Activated T-cell treated with anti-CD3 and anti-CD28 coated beads, Interleukin-2, amount 50 U/mL, for 4 hours (primary cell): ENCODE measurements around the gene KRTAP6-1. TPM values are rescaled to one million over a fixed set of nuclear protein-coding genes. Genes with fewer than 3 reads are reported as not detected.

Experiments
- ATAC-seq, 2 donors: fragments of 200-7000 bp; cut with Tn5 transposase; one replicate each; pipeline ENCODE4 v1.10.0; 2021
- DNase-seq: peaks from one replicate; pipeline ENCODE4 v3.0.0-alpha.2; 2020
- H3K27me3 Mint-ChIP-seq: one replicate; pipeline ENCODE4 v1.8.0; 2021; ENCODE audit warnings: low read depth, mixed read lengths
- H3K36me3 Mint-ChIP-seq: one replicate; pipeline ENCODE4 v1.8.0; 2022; ENCODE audit warnings: mixed read lengths; ENCODE audit not compliant: insufficient read depth
- H3K4me1 Mint-ChIP-seq: one replicate; pipeline ENCODE4 v1.8.0; 2021; ENCODE audit warnings: low read depth, mixed read lengths
- H3K4me3 Mint-ChIP-seq: one replicate; pipeline ENCODE4 v1.8.0; 2021; ENCODE audit warnings: mild to moderate bottlenecking, moderate library complexity, mixed read lengths
- H3K9me3 Mint-ChIP-seq: one replicate; pipeline ENCODE4 v1.8.0; 2021; ENCODE audit warnings: mixed read lengths
- total RNA-seq, 3 donors: library from RNA; stranded (reverse); gene quantifications; one replicate each; pipeline ENCODE4 v1.2.1, GENCODE V29; 2021

The KRTAP6-1 gene
- total RNA-seq, 3 donors from 2014 or later, result not detected

DNA sequence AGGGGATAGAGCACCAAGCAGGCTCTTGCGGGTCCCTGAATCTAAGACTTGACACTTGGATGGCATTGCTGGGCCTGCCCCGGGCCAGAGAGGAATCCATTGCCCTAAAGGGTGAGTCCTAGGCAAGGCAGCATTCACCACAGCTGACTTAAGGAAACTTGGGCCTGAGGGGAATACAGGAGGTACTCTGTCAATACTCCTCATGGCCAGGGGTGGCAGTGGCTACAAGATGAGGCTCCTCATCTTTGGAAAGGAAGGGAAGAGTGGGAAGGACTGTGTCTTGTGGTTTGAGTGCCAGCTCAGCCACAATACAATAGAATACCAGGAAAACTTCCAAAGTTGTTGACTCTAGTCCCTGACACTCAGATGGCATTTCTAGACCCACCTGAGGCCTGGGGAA is 7.8 kb downstream of the KRTAP6-1 start:
- no peak for DNase-seq
- H3K27me3 Mint-ChIP-seq, result no peaks in the 10 kb centered on the region
- no peak overlapping the region for H3K4me3 Mint-ChIP-seq
- H3K9me3 Mint-ChIP-seq, result peaks cover 11% of the 10 kb centered on the region
- H3K4me1 Mint-ChIP-seq, result no peaks in the 10 kb centered on the region
- ATAC-seq, result no peak
- no peaks in the 10 kb centered on the region for H3K36me3 Mint-ChIP-seq

DNA sequence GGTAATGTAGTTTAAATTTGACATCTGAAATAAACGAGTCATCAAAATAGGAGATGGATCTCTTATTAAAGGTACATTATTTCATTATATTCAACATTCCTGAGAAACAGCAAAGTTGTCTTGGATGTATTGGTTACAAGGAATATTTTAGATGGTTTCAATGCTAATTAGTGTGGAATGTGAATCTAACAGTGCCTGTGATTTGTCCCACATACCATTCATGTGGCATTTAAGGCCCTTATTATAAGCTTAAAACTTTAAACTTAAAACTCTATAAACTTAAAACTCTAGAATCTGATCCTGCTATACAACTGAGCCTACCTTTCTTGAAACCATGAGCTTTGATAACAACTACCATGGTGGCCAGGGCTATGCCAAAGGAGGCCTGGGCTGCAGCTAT is 12.9 kb downstream of the KRTAP6-1 start, which contains the start of gene KRTAP22-1:
KRTAP22-1 (plus strand) TSS at position 301 of the 400 bp plus-strand sequence.
- DNase-seq, result no peak
- no peak for ATAC-seq
- Mint-ChIP-seq H3K27me3 (no peaks in the 10 kb centered on the region), H3K9me3 (peaks cover 11% of the 10 kb centered on the region), H3K4me1 (no peaks in the 10 kb centered on the region), H3K4me3 (no peak within 1 kb of the TSS), H3K36me3 (no peaks in the 10 kb centered on the region)

DNA sequence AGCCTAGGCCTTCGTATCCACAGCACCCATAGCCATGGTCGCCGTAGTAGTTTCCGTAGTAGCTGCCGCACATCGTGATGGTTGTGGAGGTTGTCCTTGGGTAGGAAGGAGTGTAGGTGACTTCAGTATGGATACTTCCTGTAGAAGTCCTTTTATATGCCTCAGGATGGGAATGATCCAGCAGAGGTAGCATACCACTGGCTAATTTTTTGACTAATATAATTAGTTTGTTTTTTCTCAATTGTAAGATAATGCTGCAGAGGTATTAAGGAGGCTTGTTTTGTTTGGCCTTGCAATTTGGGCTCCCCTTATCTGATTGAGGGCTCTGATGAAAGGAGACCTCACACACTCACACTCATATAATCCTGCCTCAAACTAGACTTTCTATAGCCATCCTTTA is 14.9 kb downstream of the KRTAP6-1 start, which contains the start of gene KRTAP6-2:
KRTAP6-2 (minus strand) TSS at position 101 of the 400 bp plus-strand sequence; CDS start at position 73, 28 bp downstream.
- H3K9me3 Mint-ChIP-seq, result peaks cover 11% of the 10 kb centered on the region
- H3K27me3 Mint-ChIP-seq, result no peaks in the 10 kb centered on the region
- ATAC-seq (no peak), DNase-seq (no peak)
- H3K4me1 Mint-ChIP-seq, result no peaks in the 10 kb centered on the region
- no peak within 1 kb of the TSS for H3K4me3 Mint-ChIP-seq
- H3K36me3 Mint-ChIP-seq, result no peaks in the 10 kb centered on the region

DNA sequence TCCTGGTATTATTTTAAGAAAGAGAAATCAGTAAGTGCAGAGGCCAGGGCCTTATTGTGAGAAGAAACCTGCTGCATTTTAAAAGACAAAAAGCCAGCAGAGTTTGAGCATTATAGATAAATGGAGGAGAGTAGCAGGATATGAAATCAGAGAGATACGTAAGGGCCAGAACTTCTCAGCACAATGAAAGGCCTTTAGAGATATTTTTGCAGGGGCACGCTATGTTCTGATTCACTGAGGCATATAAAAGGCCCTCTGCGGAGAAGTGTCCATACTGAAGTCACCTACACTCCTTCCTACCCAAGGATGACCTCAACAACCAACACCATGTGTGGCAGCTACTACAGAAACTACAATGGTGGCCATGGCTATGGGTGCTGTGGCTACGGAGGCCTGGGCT is 21.6 kb downstream of the KRTAP6-1 start, which contains the start of gene KRTAP6-3:
KRTAP6-3 (plus strand) TSS at position 301 of the 400 bp plus-strand sequence; CDS start at position 307, 6 bp downstream.
- DNase-seq (no peak), ATAC-seq (no peak)
- Mint-ChIP-seq H3K4me3 (no peak within 1 kb of the TSS), H3K36me3 (no peaks in the 10 kb centered on the region), H3K27me3 (no peaks in the 10 kb centered on the region), H3K4me1 (no peaks in the 10 kb centered on the region), H3K9me3 (no peaks in the 10 kb centered on the region)

DNA sequence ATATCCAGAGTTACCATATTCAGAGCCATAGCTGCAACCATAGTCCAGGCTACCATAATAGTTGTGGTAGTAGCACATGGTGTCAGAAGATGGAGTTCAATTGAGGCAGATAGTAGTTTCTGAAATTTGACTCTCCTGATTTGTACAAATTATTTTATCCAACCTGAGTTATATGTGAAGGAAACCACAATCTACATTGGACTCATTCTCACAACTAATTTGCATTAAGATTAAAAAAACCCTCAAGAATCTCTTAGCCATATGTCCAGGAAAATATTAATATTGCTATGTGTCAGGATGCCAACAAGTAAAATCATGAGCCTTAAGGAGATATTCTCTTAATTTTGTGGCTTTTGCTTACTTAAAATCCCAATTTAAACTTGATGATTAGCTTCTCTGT is 23.4 kb downstream of the KRTAP6-1 start, which contains the start of gene KRTAP22-2:
KRTAP22-2 (minus strand) TSS at position 101 of the 400 bp plus-strand sequence.
- H3K9me3 Mint-ChIP-seq, result no peaks in the 10 kb centered on the region
- no peak within 1 kb of the TSS for H3K4me3 Mint-ChIP-seq
- DNase-seq (no peak), ATAC-seq (no peak)
- no peaks in the 10 kb centered on the region for H3K36me3 Mint-ChIP-seq
- no peaks in the 10 kb centered on the region for H3K4me1 Mint-ChIP-seq
- H3K27me3 Mint-ChIP-seq, result no peaks in the 10 kb centered on the region

DNA sequence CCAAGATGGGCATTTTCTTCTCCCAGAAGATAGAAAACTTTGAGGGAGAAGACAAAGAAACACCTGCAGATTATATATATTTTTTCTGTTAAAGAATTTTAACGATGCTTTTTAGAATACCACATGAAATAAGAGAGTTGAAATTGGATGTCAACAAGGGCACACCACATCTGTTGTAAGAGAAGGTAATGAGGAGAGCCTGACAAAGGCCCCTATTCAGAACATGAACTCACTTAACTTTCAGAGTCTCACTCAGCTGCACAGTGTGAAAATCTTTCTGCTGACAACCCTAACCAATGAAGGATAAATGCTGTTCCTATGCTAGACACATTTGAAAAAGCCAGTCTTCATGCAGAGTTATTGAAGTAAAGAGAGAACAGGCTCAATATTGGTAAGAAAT is 30.9 kb downstream of the KRTAP6-1 start:
- Mint-ChIP-seq H3K9me3 (no peaks in the 10 kb centered on the region), H3K4me3 (no peak overlapping the region), H3K36me3 (no peaks in the 10 kb centered on the region), H3K4me1 (no peaks in the 10 kb centered on the region), H3K27me3 (no peaks in the 10 kb centered on the region)
- DNase-seq (no peak), ATAC-seq (no peak)

GRCh38 chr21:30580132-30580531 is 33.6 kb downstream of the KRTAP6-1 start:
- ATAC-seq (no peak), DNase-seq (no peak)
- Mint-ChIP-seq H3K4me1 (no peaks in the 10 kb centered on the region), H3K4me3 (no peak overlapping the region), H3K36me3 (no peaks in the 10 kb centered on the region), H3K27me3 (no peaks in the 10 kb centered on the region), H3K9me3 (no peaks in the 10 kb centered on the region)

- Mint-ChIP-seq H3K36me3 (no peaks in the 10 kb centered on the region), H3K27me3 (no peaks in the 10 kb centered on the region), H3K4me1 (no peaks in the 10 kb centered on the region), H3K9me3 (no peaks in the 10 kb centered on the region), H3K4me3 (no peak overlapping the region)
- DNase-seq (no peak), ATAC-seq (no peak)
Measured at GRCh38 chr21:30579346-30579745, 34.4 kb downstream of the KRTAP6-1 start.

- DNase-seq (no peak), ATAC-seq (peak; percentile 56 to 79)
- Mint-ChIP-seq H3K9me3 (no peaks in the 10 kb centered on the region), H3K27me3 (no peaks in the 10 kb centered on the region), H3K36me3 (no peaks in the 10 kb centered on the region), H3K4me3 (no peak overlapping the region), H3K4me1 (no peaks in the 10 kb centered on the region)
Measured at GRCh38 chr21:30577766-30578165, 36.0 kb downstream of the KRTAP6-1 start.

DNA sequence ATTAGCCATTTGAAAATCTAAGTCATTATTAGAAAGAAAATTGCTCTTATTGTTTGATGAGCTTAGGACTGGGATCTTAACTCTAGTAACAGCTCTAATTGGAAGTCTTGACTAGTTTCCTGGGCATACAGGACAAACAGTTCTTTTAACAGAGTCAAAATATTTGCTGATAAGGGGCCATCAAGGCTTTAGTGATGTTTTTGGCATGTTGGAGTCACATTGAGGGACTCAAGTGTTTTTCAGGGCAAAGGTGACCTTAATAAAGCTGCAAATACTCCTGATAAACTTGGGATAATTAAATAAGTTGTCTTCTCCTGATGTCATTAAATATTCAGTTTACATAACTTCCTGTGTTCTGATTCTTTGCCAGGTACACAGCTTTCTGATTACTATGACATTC is 46.1 kb downstream of the KRTAP6-1 start:
- no peaks in the 10 kb centered on the region for H3K4me1 Mint-ChIP-seq
- no peaks in the 10 kb centered on the region for H3K27me3 Mint-ChIP-seq
- ATAC-seq, result no peak
- H3K36me3 Mint-ChIP-seq, result no peaks in the 10 kb centered on the region
- no peak overlapping the region for H3K4me3 Mint-ChIP-seq
- peaks cover 5% of the 10 kb centered on the region for H3K9me3 Mint-ChIP-seq
- DNase-seq, result no peak

- DNase-seq (no peak), ATAC-seq (no peak)
Measured at GRCh38 chr21:30563630-30564029, 50.1 kb downstream of the KRTAP6-1 start.

More at GRCh38 chr21:30563630-30564029, 50.1 kb downstream of the KRTAP6-1 start:
- no peaks in the 10 kb centered on the region for H3K27me3 Mint-ChIP-seq
- H3K36me3 Mint-ChIP-seq, result no peaks in the 10 kb centered on the region
- no peaks in the 10 kb centered on the region for H3K9me3 Mint-ChIP-seq
- H3K4me1 Mint-ChIP-seq, result no peaks in the 10 kb centered on the region
- no peak overlapping the region for H3K4me3 Mint-ChIP-seq

Other genes starting within 250 kb of the KRTAP6-1 start
- gene KRTAP13-2, start 241.7 kb downstream of the KRTAP6-1 start, total RNA-seq, result not detected
- gene KRTAP13-1, start 217.9 kb downstream of the KRTAP6-1 start, total RNA-seq, result not detected
- not detected for gene KRTAP13-3, start 188.0 kb downstream of the KRTAP6-1 start, total RNA-seq
- gene KRTAP13-4, start 183.7 kb downstream of the KRTAP6-1 start, total RNA-seq, result not detected
- not detected for gene KRTAP15-1, start 173.7 kb downstream of the KRTAP6-1 start, total RNA-seq
- not detected for gene KRTAP19-1, start 133.6 kb downstream of the KRTAP6-1 start, total RNA-seq
- not detected for gene KRTAP19-2, start 126.5 kb downstream of the KRTAP6-1 start, total RNA-seq
- gene KRTAP19-3, start 121.9 kb downstream of the KRTAP6-1 start, total RNA-seq, result not detected
- gene KRTAP19-4, start 116.8 kb downstream of the KRTAP6-1 start, total RNA-seq, result not detected
- gene KRTAP19-5, start 111.8 kb downstream of the KRTAP6-1 start, total RNA-seq, result not detected
- gene KRTAP19-6, start 72.1 kb downstream of the KRTAP6-1 start, total RNA-seq, result not detected
- gene KRTAP19-7, start 52.6 kb downstream of the KRTAP6-1 start, total RNA-seq, result not detected
- gene KRTAP22-2, start 23.5 kb downstream of the KRTAP6-1 start, total RNA-seq, result not detected
- not detected for gene KRTAP6-3, start 21.5 kb downstream of the KRTAP6-1 start, total RNA-seq
- gene KRTAP6-2, start 15.0 kb downstream of the KRTAP6-1 start, total RNA-seq, result not detected
- not detected for gene KRTAP22-1, start 12.8 kb downstream of the KRTAP6-1 start, total RNA-seq
- not detected for gene KRTAP20-1, start 2.5 kb upstream of the KRTAP6-1 start, total RNA-seq
- gene KRTAP20-4, start 6.7 kb upstream of the KRTAP6-1 start, total RNA-seq, result not detected
- not detected for gene KRTAP20-2, start 21.3 kb upstream of the KRTAP6-1 start, total RNA-seq
- not detected for gene KRTAP20-3, start 28.9 kb upstream of the KRTAP6-1 start, total RNA-seq
- gene KRTAP21-3, start 104.8 kb upstream of the KRTAP6-1 start, total RNA-seq, result not detected
- gene KRTAP21-2, start 133.3 kb upstream of the KRTAP6-1 start, total RNA-seq, result not detected
- gene KRTAP21-1, start 141.5 kb upstream of the KRTAP6-1 start, total RNA-seq, result not detected
- not detected for gene KRTAP8-1, start 199.3 kb upstream of the KRTAP6-1 start, total RNA-seq
- gene KRTAP7-1, start 215.8 kb upstream of the KRTAP6-1 start, total RNA-seq, result not detected